ENCODE measurements around the gene IL26.

DNA sequence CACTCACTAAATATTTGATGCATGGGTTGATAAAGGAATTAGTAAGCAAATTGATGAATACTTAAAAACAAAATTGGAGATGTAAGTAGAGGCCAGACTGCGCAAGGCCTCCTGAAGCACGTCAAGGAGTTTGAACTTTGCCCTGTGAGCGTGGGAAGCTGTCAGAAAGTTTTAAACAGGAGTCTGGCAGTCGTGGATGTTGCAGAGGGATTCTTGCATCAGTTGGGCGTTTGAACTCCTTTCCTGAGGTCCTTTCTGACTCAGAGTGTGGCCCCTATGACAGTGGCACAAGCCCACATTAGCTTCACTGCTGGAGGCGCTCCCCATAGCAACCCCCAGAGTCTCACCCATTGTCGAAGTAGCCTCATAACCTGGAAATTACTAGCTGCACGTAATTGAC lies 45.7 kb upstream of the IL26 start:
- TF ChIP-seq GATA2 (IDR thresholded peaks at IDR 0.05; ENCODE audit: low read depth, low read length) (no peak), GATA3 (IDR thresholded peaks at IDR 0.05; ENCODE audit: low read depth, low read length) (no peak)
